NCI-H1417 treated with DMSO at 0.1 percent for 48 hours (cell line): ENCODE data around the gene ANKS1B.
"Not testable (repeated sequence)": the region's sequence is repeated elsewhere in the genome, so short reads cannot be mapped to it uniquely, and the experiment has no call there.

ENCODE experiments used
- DNase-seq: peaks from one replicate; lab custom pipeline; 2025; lab: John Stamatoyannopoulos, UW

The ANKS1B gene

DNA sequence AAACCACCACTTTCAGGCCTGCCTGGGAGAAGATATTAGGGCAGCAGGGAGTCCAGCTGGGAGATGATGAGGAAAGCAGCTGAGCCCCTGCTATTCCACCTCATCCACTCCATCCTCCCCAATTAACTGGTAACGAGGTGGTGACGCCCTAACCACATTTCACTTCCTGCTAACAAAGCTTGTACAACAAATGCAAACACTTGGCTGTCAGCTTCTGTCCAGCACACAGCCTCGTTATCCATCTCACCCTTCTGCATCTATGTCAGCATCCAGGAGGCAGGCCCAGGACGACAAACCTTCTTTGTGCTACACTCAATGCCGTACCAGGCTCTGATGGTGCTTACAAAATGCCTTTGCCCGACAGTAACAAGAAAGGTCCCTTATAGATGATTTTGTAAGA is 1114.2 kb downstream of the ANKS1B start:
- no peak for DNase-seq

DNA sequence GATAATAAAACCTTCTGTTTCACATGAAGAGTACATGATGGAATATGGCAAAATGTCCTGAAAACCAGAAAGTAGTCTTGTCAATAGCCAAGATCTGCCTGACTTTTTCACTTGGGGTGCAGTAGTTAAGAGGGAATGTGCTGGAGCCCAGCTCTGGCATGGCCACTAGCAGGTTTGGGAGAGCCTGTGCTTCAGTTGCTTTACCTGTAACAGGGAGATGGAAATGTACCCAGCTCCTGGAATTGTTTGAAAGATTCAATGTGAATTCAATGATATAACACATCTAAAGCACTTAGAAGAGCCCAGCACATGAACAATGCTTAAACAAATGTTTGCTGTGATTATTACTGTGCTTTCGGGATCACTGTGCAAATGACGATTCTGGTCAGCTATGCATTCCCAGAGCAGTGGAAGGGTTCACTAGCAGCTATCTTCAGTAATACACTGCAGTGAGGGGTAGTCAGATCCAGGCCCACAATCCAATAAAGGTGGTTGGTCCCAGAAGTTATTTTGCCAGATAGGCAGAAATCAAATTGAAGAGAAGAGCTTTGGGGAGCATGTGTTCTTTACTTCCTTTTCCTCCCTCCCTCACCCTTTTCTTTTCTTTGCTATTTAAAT is 1114.7 kb downstream of the ANKS1B start:
- no peak for DNase-seq

DNA sequence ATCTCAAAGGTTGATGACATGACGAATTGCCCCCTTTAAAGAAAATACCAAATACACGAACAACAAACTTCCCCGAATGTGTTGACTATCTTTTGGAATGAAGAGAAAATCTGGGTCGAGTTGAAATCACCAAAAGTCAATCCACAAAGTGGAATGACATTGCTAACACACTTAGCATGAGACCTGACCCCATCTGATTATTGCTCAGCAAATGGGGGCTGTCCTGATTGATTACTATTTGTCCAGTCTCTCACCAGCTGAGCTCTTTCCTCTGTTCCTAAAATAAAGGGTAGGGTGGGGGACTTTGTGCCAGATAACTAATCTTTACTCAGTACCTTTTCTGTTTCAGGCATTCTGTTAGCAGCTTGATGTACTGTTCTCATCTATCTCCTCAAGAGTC is 1116.2 kb downstream of the ANKS1B start:
- no peak for DNase-seq

DNA sequence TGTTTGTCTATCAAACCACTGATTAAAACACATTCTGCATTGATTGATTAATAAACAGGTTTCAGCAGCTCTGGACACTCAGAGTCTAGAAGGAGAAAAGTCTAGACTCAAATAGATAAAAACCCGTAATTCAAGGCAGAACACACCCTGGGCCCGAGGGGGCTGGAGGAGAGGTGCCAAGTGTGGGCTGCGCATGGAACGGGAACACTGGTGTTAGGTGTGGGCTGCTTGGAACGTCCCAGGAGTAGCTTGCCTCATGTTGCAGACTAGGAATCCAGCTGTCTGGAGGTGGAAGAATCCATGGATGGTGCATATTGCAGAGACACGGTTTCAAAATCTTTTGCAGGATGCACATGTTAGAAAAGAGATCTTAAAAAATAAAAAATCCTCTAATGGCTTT is 1116.7 kb downstream of the ANKS1B start:
- DNase-seq: no peak

DNA sequence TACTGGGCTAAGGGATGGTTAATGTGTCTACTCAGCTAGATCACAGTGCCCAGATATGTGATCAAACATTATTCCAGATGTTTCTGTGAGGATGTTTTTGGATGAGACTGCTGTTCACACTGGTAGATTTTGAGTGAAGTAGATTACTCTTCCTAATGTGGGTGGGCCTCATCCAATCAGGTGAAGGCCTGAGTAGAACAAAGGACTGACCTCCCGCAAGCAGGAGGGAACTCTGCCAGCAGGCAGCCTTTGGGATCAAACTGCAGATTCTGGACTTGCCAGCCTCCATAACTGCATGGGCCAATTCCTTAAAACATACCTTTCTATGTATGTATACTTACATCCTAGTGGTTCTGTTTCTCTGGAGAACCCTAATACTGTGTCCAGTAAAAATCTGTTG is 1120.4 kb downstream of the ANKS1B start:
- no peak for DNase-seq

DNA sequence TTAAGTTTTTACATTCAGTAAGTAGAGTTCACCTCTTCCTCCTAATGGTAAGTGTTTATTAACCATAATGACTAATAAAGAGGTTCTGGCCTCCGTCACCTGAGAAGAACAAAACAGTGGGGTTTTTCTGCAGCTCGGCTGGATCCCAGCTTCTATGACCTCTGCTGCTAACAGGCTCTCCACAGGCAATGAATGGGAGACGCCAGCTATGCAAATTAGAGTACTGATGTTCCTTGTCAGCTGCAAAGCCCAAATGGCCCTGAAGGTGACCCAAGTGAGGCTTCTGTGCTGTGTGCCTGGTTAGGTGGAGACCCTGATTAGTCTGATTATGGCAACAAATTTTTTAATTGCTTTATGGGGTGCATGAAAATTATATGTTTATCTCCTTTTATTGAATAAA is 1121.6 kb downstream of the ANKS1B start:
- DNase-seq: no peak

DNA sequence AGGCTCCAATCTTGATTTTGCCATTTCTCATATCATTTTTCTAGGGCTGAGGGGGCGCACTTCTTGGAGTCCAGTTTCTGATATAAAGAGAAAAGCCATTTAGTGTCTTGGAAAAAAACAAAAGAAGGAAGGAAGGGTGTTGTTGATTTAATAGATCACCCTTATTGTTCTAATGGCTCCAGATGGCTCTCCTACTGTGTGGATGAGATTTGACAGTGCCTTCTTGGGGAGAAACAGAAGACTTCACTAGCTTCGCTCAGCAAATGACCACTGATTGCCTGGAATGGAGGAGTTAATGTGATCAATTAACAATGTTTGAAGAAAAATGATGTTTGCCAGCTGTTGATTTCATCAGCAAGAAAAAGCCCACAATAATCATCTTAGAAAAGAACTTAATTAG is 1123.5 kb downstream of the ANKS1B start:
- DNase-seq: no peak

DNA sequence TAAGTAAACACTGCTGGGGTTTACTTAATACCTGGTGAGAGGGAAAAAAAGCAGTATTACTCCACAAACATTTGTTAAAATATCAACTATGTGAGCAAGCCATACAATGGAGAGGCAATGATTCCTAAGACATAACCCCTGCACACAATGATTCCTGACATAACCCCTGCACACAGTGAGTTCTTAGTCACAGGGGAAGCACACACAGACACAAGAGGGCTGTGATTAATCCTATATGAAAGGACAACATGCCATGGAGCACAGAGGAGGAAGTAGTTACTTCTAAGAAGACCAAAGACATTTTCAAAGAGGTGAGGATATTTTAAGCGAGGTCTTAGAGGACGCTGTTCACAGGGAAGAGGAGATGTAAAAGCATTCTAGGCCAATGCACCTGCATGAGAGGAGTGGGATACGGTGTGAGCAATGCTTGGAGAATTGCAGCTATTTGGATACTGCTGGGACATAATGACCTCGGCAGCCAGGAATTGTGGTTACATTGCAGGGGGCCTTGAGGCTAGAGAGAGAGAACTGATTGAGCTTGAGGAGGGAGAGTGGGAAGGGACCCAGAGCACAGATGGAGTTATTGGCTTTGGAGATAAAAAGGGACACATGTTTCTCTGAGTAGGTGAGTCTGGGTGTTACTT is 1127.7 kb downstream of the ANKS1B start:
- DNase-seq: no peak

DNA sequence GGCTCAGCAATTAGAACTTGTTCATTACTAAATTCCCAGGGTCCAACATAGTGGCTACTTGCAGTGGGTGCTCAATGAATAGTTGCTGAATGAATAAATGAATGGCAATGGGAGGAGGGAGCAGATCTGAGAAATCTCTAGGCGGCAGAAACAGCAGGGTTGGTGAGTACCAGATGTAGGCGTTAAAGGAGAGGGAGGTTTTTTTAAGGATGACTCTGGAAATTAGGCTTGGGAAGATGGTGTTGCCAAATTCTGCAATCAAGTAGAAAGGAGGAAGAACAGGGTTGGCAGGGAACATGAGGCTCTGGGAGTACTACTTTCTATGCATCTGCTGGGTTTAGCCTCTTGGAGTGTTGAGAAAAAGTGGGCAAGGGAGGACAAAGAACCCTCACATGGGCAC is 1132.6 kb downstream of the ANKS1B start:
- DNase-seq: no peak

DNA sequence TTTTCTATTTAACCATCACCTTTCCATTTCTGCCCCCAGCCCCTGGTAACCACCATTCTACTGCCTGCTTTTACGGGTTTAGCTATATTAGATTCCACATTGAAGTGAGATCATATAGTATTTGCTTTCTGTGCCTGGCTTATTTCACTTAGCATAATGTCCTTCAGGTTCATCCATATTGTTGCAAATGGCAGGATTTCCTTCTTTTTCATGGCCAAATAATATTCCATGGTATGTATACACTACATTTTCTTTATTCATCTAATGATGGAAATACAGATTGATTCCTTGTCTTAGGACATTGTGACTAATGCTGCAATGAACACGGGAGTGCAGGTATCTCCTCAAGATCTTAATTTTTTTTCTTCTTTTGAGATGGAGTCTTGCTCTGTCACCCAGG is 1137.5 kb downstream of the ANKS1B start:
- DNase-seq: no peak

DNA sequence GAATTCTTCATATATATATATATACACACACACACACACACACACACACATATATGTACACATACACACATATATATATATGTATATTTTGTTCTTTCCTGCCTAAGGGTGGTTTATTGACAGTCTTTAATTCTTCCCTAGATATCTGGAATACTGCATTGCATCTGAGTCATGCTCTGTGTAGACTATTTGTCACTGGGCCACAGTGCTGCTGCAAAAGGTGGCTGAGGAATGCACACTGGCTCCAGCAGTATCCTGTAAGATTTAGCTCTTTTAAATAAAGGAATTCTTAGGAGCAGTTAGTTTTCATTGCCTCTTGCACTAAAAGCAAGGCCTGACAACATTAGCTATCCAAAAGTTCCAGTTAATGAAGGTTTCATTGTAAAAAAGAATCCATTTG is 1138.8 kb downstream of the ANKS1B start:
- no peak for DNase-seq

DNA sequence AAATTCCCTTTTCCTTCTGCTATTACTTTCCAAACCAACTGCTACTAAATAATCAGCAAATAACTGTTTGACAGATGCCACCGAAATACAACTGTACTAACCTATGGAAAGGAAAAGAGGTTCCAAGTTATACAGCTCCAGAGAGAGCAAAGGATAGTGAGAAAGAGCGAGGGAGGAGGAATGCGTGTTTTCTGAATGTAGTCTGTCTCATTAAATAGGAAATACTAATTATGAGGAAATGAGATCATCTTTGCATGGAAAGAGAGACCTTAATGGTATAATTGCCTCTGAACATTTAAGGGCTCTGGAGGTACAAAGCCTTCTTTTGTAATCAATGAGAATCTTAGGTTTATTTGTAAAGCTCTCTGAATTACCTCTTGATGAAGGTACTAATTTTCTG is 1144.4 kb downstream of the ANKS1B start:
- no peak for DNase-seq

DNA sequence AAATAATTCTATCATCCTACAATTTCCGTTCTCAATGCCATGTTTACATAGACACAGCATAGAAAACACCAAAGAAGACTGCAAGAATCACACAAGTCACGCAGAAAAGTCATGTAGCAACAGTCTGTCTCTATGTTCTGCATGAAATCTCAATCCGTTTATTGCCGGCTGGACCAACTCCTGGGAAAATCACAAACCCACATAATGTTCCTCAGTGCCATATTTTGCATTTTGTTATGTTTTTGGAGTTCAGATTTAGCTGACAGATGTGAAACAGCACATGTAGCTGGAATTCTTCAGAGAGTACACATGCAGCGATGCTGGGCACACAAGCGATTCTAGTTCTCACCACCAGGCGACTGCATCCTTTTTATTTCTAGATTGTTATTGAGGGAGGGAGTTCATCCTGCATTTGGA is 1146.5 kb downstream of the ANKS1B start:
- DNase-seq: no peak

DNA sequence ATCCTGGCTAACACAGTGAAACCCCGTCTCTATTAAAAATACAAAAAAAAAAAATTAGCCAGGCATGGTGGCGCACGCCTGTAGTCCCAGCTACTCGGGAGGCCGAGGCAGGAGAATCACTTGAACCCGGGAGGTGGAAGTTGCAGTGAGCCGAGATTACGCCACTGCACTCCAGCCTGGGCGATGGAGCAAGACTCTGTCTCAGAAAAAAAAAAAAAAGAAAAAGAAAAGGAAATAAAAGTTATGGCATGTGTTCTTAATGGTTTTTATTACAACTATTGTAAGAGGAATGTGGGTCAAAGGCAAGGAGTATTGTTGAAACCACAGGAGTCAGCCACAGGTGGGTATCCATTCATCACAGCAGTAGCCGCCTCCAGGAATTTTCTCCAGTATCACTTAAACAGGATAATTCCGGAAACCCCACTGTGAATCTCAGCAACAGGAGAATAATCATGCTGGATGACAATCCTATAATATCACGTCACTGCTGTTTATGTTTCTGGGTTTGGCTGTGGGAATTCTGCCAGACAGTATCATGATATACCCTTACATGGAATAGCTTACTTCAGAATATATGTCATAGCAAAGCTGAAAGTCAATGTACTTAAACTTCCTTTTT is 1147.5 kb downstream of the ANKS1B start:
- not testable (repeated sequence) for DNase-seq

DNA sequence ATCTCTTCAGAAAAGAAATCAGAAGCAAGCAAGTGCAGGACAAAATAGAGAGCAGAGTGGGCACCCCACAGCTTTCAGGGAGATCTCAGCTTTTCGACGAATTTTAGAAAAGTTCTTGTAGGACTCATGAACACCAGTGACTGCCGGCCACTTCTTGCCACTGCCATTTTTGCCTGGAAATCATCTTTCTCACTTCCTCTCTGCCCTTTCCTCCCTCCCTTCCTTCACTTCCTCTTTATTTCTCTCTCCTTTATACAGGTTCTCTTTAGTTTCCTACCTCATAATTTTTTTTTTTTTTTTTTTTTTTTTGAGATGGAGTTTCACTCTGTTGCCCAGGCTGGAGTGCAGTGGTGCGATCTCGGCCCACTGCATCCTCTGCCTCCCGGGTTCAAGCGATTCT is 1154.1 kb downstream of the ANKS1B start:
- DNase-seq: no peak

DNA sequence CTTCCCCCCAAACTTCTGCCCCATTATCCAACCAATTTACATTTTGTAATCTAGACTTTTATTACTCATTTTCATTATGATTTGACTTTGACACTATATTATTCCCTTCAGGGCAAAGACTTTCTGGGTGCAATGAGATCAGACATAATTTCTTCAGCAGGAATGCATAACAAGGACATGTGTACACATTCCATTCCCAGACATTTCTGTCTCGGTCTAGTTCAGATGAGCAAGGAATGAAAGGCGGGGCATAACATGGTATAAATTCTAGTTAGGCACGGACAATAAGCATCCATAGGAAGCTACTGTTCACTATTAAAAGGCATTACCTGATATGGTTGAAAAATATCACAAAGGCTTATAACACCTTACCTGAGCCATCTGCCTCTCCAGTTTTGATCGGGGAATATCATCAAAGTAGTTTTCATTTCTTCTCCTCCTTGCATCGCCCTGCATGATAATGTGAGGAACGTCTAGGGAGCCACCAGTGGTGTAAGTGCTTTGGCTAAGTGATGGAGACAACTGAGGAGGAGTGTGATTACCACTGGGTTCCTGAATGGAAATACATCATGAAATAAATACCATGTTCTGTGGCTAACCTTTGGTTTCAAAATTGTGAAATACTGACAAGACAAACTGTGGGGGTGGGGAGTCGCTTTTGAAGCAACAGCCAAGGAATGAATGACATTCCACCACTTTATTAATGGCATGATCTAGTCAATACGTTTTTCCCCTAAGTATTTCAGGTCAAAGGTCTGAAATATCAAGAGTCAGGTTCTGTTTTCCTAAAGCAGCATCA is 1155.7 kb downstream of the ANKS1B start:
- DNase-seq: no peak

DNA sequence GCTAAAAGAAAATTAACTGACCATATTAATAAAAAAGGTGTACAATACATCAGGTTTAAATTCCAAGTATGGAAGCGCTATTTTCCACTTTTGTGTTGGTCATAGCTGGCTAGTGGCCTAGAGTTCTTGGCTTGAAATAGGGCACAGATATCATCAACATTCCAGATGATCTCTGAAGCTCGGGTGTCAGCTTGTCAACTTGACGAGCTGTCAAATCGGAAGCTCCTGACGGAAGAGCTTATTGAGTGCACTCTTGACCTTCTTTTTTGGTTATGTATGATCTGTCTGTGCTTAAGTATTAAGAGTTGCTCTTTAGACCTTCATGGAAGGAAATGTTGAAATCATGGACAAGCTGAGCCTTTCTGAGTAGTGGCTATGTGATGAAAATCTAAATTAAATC is 1161.7 kb downstream of the ANKS1B start:
- DNase-seq: no peak

DNA sequence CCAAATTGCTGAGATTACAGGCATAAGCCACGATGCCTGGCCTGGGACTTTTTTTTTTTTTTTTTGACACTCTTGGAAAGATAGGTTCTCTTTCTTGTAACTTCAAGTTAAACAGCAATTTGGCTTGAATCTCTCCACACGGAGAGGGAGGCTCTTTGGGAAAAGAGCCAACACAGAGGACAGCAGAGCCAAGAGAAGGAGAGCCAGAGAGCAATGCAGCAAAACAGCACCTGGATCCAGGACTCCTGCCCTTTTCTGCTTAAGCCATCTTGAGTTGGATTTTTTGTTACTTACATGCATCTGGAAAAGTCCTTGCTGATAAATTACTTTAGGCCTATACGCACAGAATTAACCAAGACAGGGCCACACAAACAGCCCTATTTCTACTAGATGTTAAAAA is 1162.9 kb downstream of the ANKS1B start:
- no peak for DNase-seq

DNA sequence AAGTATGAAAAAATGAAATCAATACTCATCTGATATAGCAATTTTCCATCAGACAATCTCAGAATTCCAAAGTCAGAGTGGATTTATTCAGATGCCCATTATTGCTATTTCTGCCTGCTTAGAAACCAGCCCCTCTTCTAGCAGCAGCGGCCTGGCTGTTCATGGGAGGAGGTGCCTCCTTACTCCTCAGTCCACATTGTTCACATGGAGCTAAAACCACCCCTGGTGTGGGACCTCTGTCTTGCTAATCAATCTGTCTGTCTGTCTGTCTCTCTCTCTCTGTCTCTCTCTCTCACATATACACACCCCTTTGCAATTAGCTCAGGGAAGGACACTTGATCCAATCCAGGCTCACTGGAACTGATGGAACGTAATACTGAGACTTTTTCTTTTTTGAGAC is 1163.5 kb downstream of the ANKS1B start:
- DNase-seq: no peak

DNA sequence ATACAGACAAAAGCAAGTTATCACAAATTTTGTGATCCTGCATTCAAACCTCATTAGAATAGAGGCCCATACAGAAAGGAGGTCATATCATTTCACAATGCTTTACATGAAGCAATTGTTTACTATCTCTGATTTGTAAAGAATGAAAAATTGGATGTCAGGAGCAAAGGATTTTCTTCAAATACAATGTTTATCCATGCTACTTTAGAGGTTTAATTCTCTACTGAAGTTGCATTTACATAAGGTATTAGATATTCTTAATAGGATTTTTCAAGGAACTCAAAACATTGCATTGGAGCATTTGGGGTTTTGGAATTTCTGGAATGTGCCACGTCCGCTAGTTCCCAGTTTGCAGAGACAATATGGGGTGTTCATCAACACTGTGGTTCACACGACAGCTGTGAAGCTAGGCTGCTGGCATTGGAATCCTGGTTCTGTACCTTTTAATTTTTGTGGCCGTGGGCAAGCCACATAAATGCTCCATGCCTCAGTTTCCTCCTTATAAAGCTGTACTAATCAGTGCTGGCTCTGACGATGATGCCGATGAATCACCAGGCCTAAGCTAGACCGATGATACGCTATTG is 1164.8 kb downstream of the ANKS1B start:
- no peak for DNase-seq

DNA sequence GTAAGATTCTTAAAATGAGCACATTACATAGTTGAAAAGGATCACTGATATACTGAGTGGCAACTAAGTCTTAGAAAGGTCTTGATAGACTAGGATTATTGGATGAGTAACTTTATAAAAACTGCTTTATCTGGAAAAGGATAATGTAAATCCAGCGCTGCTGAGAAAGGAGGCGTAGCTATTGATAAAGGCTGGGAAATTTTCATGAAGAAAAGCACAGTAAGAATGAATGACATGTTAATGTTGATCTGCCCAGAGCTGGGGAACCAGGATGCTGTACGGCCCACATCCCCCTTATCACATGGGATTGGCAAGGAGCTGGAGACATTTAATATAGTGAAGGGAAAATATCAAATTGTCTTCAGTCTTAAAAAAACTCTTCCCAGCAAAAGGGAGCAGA is 1165.7 kb downstream of the ANKS1B start:
- no peak for DNase-seq

DNA sequence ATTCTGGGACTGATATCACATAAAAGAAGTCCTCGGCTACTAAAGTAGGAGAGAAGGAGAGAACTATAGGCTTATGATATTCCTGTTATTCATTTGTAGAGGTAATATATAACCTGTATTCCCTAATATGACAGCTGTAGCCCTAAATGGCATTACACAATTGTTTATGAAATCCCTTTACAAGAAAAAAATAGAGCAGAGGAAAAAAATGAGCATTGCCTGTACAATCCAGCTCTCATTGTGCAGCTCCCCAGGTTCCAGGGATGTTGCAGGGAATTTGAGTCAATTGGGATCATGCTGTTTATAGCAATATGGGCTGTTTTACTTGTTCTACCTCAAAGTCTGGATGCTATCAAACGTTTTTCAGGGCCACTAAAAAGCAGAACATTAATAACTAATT is 1166.5 kb downstream of the ANKS1B start:
- DNase-seq: no peak

DNA sequence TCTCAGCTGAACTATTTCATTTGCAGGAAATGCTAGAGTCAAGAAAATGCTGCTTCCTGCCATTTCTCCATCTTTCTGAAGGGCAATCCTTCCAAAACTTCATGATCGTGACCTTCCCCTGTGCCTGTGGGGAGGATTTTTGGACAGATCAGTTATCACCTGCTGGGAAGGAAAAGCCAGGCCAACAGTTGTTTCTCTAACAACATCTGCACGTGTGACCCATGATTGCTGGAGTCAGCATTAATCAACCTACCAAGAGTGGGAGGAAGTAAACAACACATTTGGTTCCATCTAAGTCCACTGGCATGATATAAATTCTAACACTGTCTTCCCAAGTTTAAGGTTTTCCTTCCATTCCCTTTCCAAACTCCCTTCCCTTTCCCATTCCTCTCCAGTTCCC is 1167.0 kb downstream of the ANKS1B start:
- DNase-seq: no peak
